NCI-H1694 treated with DMSO at 0.1 percent for 48 hours (cell line): ENCODE measurements around the gene MVD.

Source experiments
- DNase-seq: peaks from one replicate; lab custom pipeline; 2025; lab: John Stamatoyannopoulos, UW

The MVD gene

GRCh38 chr16:88606148-88606757 lies 56.6 kb downstream of the MVD start:
- DNase-seq: no peak

- no peak for DNase-seq
These were observed 57.4 kb downstream of the MVD start for GRCh38 chr16:88605186-88606147.

- no peak for DNase-seq
These were observed 60.8 kb downstream of the MVD start for GRCh38 chr16:88602091-88602490.
